Kidney glomerular epithelial cell (primary cell): Measurements from ENCODE around the gene NAP1L2.
"Not testable (repeated sequence)": the region's sequence is repeated elsewhere in the genome, so short reads cannot be mapped to it uniquely, and the experiment has no call there.

Source experiments
- DNase-seq: peaks from one replicate; lab custom pipeline; 2025; lab: John Stamatoyannopoulos, UW

NAP1L2 gene, protein sequence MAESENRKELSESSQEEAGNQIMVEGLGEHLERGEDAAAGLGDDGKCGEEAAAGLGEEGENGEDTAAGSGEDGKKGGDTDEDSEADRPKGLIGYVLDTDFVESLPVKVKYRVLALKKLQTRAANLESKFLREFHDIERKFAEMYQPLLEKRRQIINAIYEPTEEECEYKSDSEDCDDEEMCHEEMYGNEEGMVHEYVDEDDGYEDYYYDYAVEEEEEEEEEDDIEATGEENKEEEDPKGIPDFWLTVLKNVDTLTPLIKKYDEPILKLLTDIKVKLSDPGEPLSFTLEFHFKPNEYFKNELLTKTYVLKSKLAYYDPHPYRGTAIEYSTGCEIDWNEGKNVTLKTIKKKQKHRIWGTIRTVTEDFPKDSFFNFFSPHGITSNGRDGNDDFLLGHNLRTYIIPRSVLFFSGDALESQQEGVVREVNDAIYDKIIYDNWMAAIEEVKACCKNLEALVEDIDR

DNA sequence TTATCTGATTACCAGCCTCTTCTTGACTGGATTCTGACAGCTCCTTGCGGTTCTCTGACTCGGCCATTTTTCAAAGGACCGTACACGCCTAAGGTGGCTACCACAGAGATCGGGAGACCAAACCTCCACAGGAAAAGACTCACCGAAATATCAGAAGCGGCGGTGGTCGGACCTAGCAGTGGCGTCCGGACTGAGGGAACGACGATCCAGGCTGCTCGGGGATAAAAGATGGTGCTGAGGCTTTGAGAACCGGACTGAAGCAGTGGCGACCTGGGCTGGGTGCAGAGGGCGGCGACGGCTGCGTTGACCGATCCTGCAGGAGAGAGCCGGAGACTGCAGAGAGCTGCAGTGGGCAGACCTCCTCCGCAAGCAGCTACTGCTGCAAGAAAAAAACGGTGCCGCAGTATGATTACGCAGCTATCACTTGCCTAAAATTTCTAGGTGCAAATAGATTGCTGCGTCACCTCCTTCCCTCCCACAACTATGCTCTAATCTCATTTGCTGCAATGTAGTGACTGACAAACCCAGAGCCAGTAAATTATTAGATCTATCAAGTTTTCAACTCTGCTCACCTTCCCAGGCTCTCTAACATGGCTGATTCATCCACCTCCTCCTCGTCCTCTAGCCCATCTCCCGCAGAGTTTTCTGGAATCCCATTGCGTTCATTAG, at the start of gene NAP1L2:
TSS of gene NAP1L2 (minus strand) at position 426 of the 669 bp plus-strand sequence. CDS start at position 67, 359 bp downstream.
- peak; percentile 51 for DNase-seq

DNA sequence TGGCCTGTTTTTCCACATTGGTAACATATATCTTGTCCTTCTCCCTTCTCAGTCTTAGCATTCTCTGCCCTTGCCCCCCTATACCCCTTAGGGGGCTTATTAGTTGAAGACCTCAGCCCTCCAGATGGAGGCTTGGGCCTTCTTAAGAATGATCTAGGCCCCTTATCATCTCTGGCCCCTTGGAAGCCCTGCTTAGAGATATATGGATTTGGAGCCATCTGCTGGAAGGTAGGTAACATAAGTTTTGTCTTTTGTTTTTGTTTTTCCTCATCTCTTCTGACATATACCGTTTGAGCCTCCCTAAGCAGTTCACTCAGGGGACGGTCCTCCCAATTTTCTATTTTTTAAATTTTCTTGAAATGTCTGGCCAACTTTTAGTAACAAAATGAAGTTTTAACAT, 48.3 kb upstream of the NAP1L2 start:
- no peak for DNase-seq

DNA sequence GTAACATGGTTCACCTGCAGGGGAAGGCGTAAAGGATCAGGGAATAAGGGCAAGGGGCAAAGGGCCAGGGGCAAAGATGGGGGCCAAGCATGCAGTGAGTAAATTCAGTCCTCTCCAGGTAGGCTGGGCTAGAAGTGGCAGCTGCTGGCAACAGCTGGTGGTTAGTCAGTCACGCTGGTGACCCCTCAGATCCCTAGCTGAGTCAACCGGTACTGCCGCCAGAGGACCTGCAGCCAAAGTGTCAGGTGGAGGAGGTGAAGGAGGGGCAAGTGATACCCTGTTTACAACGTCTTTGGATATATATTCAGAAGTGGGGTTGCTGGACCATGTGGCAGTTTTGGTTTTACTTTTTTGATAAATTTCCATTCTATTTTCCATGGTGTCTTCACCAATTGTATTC, 24.6 kb upstream of the NAP1L2 start:
- DNase-seq: no peak

DNA sequence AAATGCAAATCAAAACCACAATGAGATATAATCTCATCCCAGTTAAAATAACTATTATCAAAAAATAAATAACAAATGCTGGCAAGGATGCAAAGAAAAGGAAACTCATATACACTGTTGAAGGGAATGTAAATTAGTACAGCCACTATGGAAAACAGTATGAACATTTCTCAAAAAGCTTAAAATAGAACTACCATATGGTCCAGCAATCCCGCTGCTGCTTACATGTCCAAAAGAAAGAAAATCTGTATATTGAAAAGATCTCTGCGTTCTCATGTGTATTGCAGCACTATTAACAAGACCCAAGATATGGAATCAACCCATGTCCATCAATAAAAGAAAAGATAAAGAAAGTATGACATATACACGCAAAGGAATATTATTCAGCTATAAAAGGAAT, 3.0 kb upstream of the NAP1L2 start:
- DNase-seq: no peak

DNA sequence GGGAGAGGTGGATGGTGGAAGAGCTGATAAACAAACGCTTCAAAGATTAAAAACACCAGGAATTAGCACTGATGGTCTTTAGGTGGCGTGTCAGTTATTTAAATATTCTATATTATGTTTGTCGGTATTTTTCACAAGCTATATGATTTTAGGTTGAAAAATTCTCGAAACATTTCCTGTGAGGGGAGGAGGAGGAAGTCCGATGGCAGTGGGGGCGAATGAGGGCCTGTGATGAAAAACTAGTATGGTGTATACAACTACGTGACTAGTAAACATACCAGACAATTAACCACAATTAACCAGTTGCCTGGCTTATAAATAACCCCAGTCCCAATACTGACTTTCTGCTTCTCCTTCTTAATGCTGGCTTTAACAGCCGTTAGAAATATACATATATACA, 595 bp upstream of the NAP1L2 start:
- no peak for DNase-seq

DNA sequence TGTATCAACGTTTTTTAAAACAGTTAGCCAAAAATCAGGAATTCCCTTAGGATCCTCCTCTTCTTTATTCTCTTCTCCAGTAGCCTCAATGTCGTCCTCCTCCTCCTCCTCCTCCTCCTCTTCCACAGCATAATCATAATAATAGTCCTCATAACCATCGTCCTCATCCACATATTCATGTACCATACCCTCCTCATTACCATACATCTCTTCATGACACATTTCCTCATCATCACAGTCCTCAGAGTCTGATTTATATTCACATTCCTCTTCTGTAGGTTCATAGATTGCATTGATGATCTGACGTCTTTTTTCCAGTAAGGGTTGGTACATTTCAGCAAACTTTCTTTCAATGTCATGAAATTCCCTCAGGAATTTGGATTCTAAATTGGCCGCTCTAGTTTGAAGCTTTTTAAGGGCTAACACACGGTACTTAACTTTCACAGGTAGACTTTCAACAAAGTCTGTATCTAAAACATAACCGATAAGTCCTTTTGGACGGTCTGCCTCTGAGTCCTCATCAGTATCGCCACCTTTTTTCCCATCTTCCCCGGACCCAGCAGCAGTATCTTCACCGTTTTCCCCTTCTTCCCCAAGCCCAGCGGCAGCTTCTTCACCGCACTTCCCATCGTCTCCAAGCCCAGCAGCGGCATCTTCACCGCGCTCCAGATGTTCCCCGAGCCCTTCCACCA, 771 bp downstream of the NAP1L2 start:
- peak; percentile 2 for DNase-seq

DNA sequence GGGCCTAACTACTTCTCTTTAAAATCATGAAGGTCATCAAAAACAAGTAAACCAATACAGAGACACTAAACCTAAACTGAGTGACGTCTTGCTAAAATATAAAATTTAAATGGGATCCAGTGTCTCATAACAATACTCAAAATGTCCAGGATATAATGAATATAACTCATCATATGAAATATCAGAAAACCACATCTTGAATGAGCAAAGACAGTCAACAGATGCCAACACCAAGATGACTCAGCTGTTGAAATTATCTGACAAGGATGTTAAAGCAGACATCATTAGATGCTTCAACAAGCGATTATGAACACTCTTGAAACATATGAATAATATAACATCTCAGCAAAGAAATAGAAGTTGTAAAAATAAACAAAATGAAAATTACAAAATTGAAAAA, 8.3 kb downstream of the NAP1L2 start:
- no peak for DNase-seq

DNA sequence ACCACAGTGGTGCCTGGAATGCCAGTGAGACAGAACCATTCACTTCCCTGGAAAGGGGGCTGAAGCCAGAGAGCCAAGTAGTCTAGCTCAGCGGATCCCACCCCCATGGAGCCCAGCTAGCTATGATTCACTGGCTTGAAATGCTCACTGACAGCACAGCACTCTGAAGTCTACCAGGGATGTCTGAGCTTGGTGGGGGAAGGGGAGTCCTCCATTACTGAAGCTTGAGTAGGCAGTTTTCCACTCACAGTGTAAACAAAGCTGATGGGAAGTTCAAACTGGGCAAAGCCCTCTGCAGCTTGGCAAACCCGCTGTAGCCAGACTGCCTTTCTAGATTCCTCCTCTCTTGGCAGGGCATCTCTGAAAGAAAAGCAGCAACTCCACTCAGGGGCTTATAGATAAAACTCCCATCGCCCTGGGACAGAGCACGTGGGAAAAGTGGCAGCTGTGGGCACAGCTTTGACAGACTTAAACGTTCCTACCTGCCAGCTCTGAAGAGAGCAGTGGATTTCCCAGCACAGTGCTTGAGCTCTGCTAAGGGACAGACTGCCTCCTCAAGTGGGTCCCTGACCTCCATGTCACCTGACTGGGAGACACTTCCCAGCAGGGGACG, 32.0 kb downstream of the NAP1L2 start:
- no peak for DNase-seq

DNA sequence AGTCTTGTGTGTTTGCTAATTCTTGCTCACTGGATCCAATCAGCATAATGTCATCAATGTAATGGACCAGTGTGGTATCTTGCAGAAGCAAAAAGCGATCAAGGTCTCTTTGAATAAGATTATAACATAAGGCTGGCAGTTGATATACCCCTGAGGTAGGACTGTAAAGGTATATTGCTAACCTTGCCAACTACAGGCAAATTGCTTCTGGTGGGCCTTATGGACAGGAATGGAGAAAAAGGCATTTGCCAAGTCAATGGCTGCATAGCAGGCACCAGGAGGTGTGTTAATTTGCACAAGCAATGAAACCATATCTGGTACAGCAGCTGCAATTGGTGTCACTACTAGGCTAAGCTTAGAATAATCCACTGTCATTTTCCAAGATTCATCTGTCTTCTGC, 45.7 kb downstream of the NAP1L2 start:
- DNase-seq: not testable (repeated sequence)
